Measurements from ENCODE around the gene ZNF695. TPM values are rescaled to one million over a fixed set of nuclear protein-coding genes. Genes with fewer than 3 reads are reported as not detected.

ZNF695 gene
- total RNA-seq, 1 donor from 2014 or later = 1.4 TPM

GRCh38 chr1:246989901-246990300, 18.0 kb downstream of the ZNF695 start:
- Mint-ChIP-seq H3K9me3 (ENCODE audit: low read depth) (peaks cover 84% of the 10 kb centered on the region), H3K27me3 (ENCODE audit: low read depth) (no peaks in the 10 kb centered on the region), H3K4me1 (ENCODE audit: low read depth) (no peaks in the 10 kb centered on the region), H3K36me3 (ENCODE audit: low read depth) (peaks cover 72% of the 10 kb centered on the region), H3K4me3 (ENCODE audit: unreplicated experiment) (no peak overlapping the region), H3K27ac (ENCODE audit: unreplicated experiment) (no peak overlapping the region)
- no peak for DNase-seq (ENCODE audit: low spot score)
- TF ChIP-seq CTCF (IDR thresholded peaks at IDR 0.05) = no peak

DNA sequence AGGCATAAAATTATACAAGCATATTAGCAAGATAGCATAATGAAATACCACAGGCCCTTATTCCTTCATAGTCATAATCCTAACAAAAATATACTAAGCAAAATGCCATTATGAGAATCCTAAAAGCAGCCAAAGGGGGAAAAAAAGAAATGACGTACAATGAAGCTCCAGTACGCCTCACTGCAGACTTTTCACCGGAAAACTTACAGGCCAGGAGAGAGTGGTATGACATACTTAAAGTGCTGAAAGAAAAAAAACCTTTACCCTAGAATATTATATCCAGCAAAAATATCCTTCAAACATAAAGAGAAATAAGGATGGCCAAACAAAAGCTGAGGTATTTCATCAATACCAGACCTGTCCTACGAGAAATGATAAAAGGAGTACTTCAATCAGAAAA, 19.5 kb downstream of the ZNF695 start:
- no peak overlapping the region for H3K4me3 Mint-ChIP-seq (ENCODE audit: unreplicated experiment)
- peaks cover 75% of the 10 kb centered on the region for H3K36me3 Mint-ChIP-seq (ENCODE audit: low read depth)
- peaks cover 86% of the 10 kb centered on the region for H3K9me3 Mint-ChIP-seq (ENCODE audit: low read depth)
- no peaks in the 10 kb centered on the region for H3K27me3 Mint-ChIP-seq (ENCODE audit: low read depth)
- H3K4me1 Mint-ChIP-seq (ENCODE audit: low read depth) = no peaks in the 10 kb centered on the region
- no peak overlapping the region for H3K27ac Mint-ChIP-seq (ENCODE audit: unreplicated experiment)
- DNase-seq (ENCODE audit: low spot score) = no peak
- no peak for TF ChIP-seq CTCF (IDR thresholded peaks at IDR 0.05)

DNA sequence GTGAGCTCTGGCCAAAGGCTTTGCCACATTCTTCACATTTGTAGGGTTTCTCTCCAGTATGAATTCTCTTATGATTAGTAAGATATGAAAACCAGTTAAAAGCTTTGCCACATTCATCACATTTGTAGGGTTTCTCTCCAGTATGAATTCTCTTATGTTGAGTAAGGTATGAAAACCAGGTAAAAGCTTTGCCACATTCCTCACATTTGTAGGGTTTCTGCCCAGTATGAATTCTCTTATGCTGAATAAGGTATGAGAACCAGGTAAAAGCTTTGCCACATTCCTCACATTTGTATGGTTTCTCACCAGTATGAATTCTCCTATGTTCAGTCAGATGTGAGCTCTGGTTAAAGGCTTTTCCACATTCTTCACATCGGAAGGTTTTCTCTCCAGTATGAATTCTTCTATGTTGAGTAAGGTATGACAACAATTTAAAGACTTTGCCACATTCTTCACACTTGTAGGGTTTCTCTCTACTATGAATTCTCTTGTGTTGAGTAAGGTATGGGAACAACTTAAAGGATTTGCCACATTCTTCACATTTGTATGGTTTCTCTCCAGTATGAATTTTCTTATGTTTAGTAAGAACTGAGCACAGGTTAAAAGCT, 20.7 kb downstream of the ZNF695 start:
- no peaks in the 10 kb centered on the region for H3K4me1 Mint-ChIP-seq (ENCODE audit: low read depth)
- no peak for DNase-seq (ENCODE audit: low spot score)
- TF ChIP-seq CTCF (IDR thresholded peaks at IDR 0.05) = no peak
- peaks cover 84% of the 10 kb centered on the region for H3K9me3 Mint-ChIP-seq (ENCODE audit: low read depth)
- H3K36me3 Mint-ChIP-seq (ENCODE audit: low read depth) = peaks cover 78% of the 10 kb centered on the region
- no peak overlapping the region for H3K4me3 Mint-ChIP-seq (ENCODE audit: unreplicated experiment)
- H3K27ac Mint-ChIP-seq (ENCODE audit: unreplicated experiment) = no peak overlapping the region
- H3K27me3 Mint-ChIP-seq (ENCODE audit: low read depth) = no peaks in the 10 kb centered on the region

- Mint-ChIP-seq H3K27me3 (ENCODE audit: low read depth) (no peaks in the 10 kb centered on the region), H3K9me3 (ENCODE audit: low read depth) (peaks cover 64% of the 10 kb centered on the region)
- no peak for TF ChIP-seq CTCF (IDR thresholded peaks at IDR 0.05)
Measured at GRCh38 chr1:246978785-246979184, 29.1 kb downstream of the ZNF695 start.

GRCh38 chr1:246978281-246978680, 29.6 kb downstream of the ZNF695 start:
- no peaks in the 10 kb centered on the region for H3K4me1 Mint-ChIP-seq (ENCODE audit: low read depth)
- H3K9me3 Mint-ChIP-seq (ENCODE audit: low read depth) = peaks cover 69% of the 10 kb centered on the region
- DNase-seq (ENCODE audit: low spot score) = no peak
- no peak overlapping the region for H3K4me3 Mint-ChIP-seq (ENCODE audit: unreplicated experiment)
- no peaks in the 10 kb centered on the region for H3K27me3 Mint-ChIP-seq (ENCODE audit: low read depth)
- TF ChIP-seq CTCF (IDR thresholded peaks at IDR 0.05) = no peak
- peaks cover 41% of the 10 kb centered on the region for H3K36me3 Mint-ChIP-seq (ENCODE audit: low read depth)
- no peak overlapping the region for H3K27ac Mint-ChIP-seq (ENCODE audit: unreplicated experiment)

More at GRCh38 chr1:246978785-246979184, 29.1 kb downstream of the ZNF695 start:
- Mint-ChIP-seq H3K36me3 (ENCODE audit: low read depth) (peaks cover 41% of the 10 kb centered on the region), H3K4me1 (ENCODE audit: low read depth) (no peaks in the 10 kb centered on the region), H3K4me3 (ENCODE audit: unreplicated experiment) (no peak overlapping the region), H3K27ac (ENCODE audit: unreplicated experiment) (no peak overlapping the region)
- no peak for DNase-seq (ENCODE audit: low spot score)
